Trophoblast cell (in vitro differentiated cells and primary cell): ENCODE results near the gene MAD2L1BP.

Source experiments
- DNase-seq, 2 donors: peaks; one replicate each; pipeline ENCODE4 v3.0.0-alpha.2; 2016
- H2AFZ ChIP-seq: 2 replicates; pipeline ENCODE4 v1.6.1; 2013; ENCODE audit warnings: low read length, moderate library complexity, mild to moderate bottlenecking; ENCODE audit not compliant: insufficient read depth, poor library complexity
- H2AK5ac ChIP-seq: 2 replicates; pipeline ENCODE4 v1.6.1; 2013; ENCODE audit warnings: mild to moderate bottlenecking, low read length
- H2BK120ac ChIP-seq: 2 replicates; pipeline ENCODE4 v1.6.1; 2013; ENCODE audit warnings: low read length, mild to moderate bottlenecking, moderate library complexity; ENCODE audit not compliant: insufficient read depth, poor library complexity
- H2BK12ac ChIP-seq: 2 replicates; pipeline ENCODE4 v1.6.1; 2013; ENCODE audit warnings: mild to moderate bottlenecking, low read length, moderate library complexity
- H2BK5ac ChIP-seq: 2 replicates; pipeline ENCODE4 v1.6.1; 2013; ENCODE audit warnings: low read length, low read depth, moderate library complexity, mild to moderate bottlenecking; ENCODE audit not compliant: poor library complexity
- H3K14ac ChIP-seq: 2 replicates; pipeline ENCODE4 v1.6.1; 2013; ENCODE audit warnings: mild to moderate bottlenecking, low read length
- H3K18ac ChIP-seq: 2 replicates; pipeline ENCODE4 v1.6.1; 2013; ENCODE audit warnings: mild to moderate bottlenecking, low read length
- H3K23ac ChIP-seq: 2 replicates; pipeline ENCODE4 v1.6.1; 2013; ENCODE audit warnings: low read length
- H3K27ac ChIP-seq: 2 replicates; pipeline ENCODE4 v1.5.1; 2013; ENCODE audit warnings: low read depth, mild to moderate bottlenecking, inconsistent platforms, low read length, moderate library complexity
- H3K27me3 ChIP-seq: 2 replicates; pipeline ENCODE4 v1.6.1; 2013; ENCODE audit warnings: inconsistent platforms, mild to moderate bottlenecking, low read length, moderate library complexity; ENCODE audit not compliant: insufficient read depth
- H3K36me3 ChIP-seq, 2 experiments: 1 replicate in 1 of 2; 2 replicates in 1 of 2; pipeline ENCODE4 v1.6.1; 2013; ENCODE audit warnings: low read length in 2 of 2, mild to moderate bottlenecking in 2 of 2, moderate library complexity in 1 of 2; ENCODE audit not compliant: insufficient read depth in 2 of 2, control insufficient read depth in 1 of 2
- H3K4ac ChIP-seq: 2 replicates; pipeline ENCODE4 v1.6.1; 2013; ENCODE audit warnings: low read depth, mild to moderate bottlenecking, low read length, moderate library complexity
- H3K4me1 ChIP-seq, 2 experiments: 1 replicate in 1 of 2; 2 replicates in 1 of 2; pipeline ENCODE4 v1.6.1; 2013; ENCODE audit warnings: low read length in 2 of 2, mild to moderate bottlenecking in 2 of 2, moderate library complexity in 1 of 2; ENCODE audit not compliant: insufficient read depth in 2 of 2, control insufficient read depth in 1 of 2
- H3K4me2 ChIP-seq: 2 replicates; pipeline ENCODE4 v1.6.1; 2013; ENCODE audit warnings: inconsistent platforms, mild to moderate bottlenecking, low read length, moderate library complexity
- H3K4me3 ChIP-seq: 2 replicates; pipeline ENCODE4 v1.5.1; 2013; ENCODE audit warnings: mild to moderate bottlenecking, low read depth, low read length, inconsistent platforms
- H3K79me1 ChIP-seq: one replicate; pipeline ENCODE4 v1.6.1; 2013; ENCODE audit warnings: low read length
- H3K79me2 ChIP-seq: 2 replicates; pipeline ENCODE4 v1.6.1; 2013; ENCODE audit warnings: low read length, mild to moderate bottlenecking; ENCODE audit not compliant: control insufficient read depth, insufficient read depth, poor library complexity
- H3K9ac ChIP-seq: 2 replicates; pipeline ENCODE4 v1.6.1; 2013; ENCODE audit warnings: mild to moderate bottlenecking, low read length
- H3K9me3 ChIP-seq: 2 replicates; pipeline ENCODE4 v1.6.1; 2013; ENCODE audit warnings: low read depth, mild to moderate bottlenecking, control low read depth, inconsistent platforms, low read length; ENCODE audit not compliant: insufficient read depth
- H4K12ac ChIP-seq: 2 replicates; pipeline ENCODE4 v1.6.1; 2013; ENCODE audit warnings: low read depth, mild to moderate bottlenecking, low read length, moderate library complexity
- H4K8ac ChIP-seq: 2 replicates; pipeline ENCODE4 v1.6.1; 2013; ENCODE audit warnings: low read depth, mild to moderate bottlenecking, low read length, moderate library complexity
- H4K91ac ChIP-seq: one replicate; pipeline ENCODE4 v1.6.1; 2013; ENCODE audit warnings: low read depth, mild to moderate bottlenecking, low read length, moderate library complexity
- WGBS: extraction: QIAGEN DNeasy Blood & Tissue Kit; methylation state at CpG from one replicate; pipeline ENCODE4 v1.1.7; 2013; ENCODE audit warnings: missing lambda C conversion rate; ENCODE audit not compliant: insufficient read length, insufficient coverage; ENCODE audit errors: extremely low coverage; 5-methylcytosine and 5-hydroxymethylcytosine counted together

The MAD2L1BP gene

GRCh38 chr6:43639984-43640800 lies 4.6 kb downstream of the MAD2L1BP start:
- Histone ChIP-seq H3K27me3 (no peaks in the 10 kb centered on the region), H2AK5ac (no peak overlapping the region), H3K27ac (no peak overlapping the region), H3K18ac (no peak overlapping the region), H4K91ac (no peak overlapping the region), H3K4ac (no peak overlapping the region), H3K4me3 (no peak overlapping the region), H3K23ac (no peak overlapping the region), H4K8ac (no peak overlapping the region), H3K36me3 (peaks cover 21 to 24% of the 10 kb centered on the region in 2 experiments), H4K12ac (no peak overlapping the region), H2BK120ac (no peak overlapping the region), H3K79me1 (peaks cover 7% of the 10 kb centered on the region), H3K4me1 (peaks cover 9 to 10% of the 10 kb centered on the region in 2 experiments), H3K4me2 (no peak overlapping the region), H3K9me3 (no peaks in the 10 kb centered on the region), H2BK5ac (no peak overlapping the region), H2AFZ (no peak overlapping the region), H3K14ac (no peak overlapping the region), H3K79me2 (peaks cover 4% of the 10 kb centered on the region), H2BK12ac (no peak overlapping the region), H3K9ac (no peak overlapping the region)
- WGBS = no CpG with 5 or more reads among the region's 21 CpGs
- no peak for DNase-seq

DNA sequence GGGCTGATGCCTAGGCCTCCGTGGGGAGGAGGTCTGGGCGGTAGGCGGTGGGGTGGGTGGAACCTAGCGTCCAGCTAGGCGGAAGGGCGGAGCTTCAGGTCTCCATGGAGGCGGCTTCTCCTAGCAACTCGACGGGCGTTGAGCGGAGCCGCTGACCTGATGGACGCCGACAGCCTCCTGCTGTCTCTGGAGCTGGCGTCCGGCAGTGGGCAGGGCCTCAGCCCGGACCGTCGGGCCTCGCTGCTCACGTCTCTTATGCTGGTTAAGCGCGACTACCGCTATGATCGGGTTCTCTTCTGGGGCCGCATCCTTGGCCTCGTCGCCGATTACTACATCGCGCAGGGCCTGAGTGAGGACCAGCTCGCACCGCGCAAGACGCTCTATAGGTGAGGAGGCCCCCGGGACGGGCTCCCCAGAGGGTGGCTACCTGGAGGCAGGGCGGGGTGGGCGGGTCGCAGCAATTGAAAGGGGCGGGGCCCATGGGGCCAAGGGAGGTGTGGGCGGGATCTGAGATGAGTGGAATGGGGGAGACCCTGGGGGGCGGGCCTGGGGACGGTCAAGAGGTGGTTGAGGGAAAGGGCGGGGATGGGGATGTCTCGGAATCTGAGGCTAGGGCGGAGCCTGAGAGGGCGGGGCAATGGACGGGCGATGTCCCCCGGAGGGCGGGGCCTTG lies 9.4 kb downstream of the MAD2L1BP start, which contains the start of gene RSPH9:
Gene RSPH9 (plus strand): TSS at position 97 of the 673 bp plus-strand sequence. CDS start 63 bp downstream, at position 160.
- H2BK12ac ChIP-seq = no peak within 1 kb of the TSS
- H2AK5ac ChIP-seq = no peak within 1 kb of the TSS
- H3K4me2 ChIP-seq = peak within 1 kb of the TSS; percentile 70
- no peak within 1 kb of the TSS for H3K14ac ChIP-seq
- H4K8ac ChIP-seq = no peak within 1 kb of the TSS
- H3K23ac ChIP-seq = no peak within 1 kb of the TSS
- no CpG with 5 or more reads among the region's 52 CpGs for WGBS
- H3K9ac ChIP-seq = no peak within 1 kb of the TSS
- H3K4me1 ChIP-seq = peaks cover 4 to 5% of the 10 kb centered on the region in 2 experiments
- H3K27me3 ChIP-seq = no peaks in the 10 kb centered on the region
- no peak within 1 kb of the TSS for H4K12ac ChIP-seq
- H3K18ac ChIP-seq = no peak within 1 kb of the TSS
- H3K4ac ChIP-seq = no peak within 1 kb of the TSS
- DNase-seq = peak; percentile 59 to 69
- H2BK120ac ChIP-seq = no peak within 1 kb of the TSS
- H4K91ac ChIP-seq = no peak within 1 kb of the TSS
- no peaks in the 10 kb centered on the region for H3K79me2 ChIP-seq
- H3K4me3 ChIP-seq = peak within 1 kb of the TSS; percentile 65
- H2BK5ac ChIP-seq = no peak within 1 kb of the TSS
- H3K79me1 ChIP-seq = no peaks in the 10 kb centered on the region
- H2AFZ ChIP-seq = peak within 1 kb of the TSS; percentile 62
- peaks cover 9 to 14% of the 10 kb centered on the region in 2 experiments for H3K36me3 ChIP-seq
- H3K9me3 ChIP-seq = no peaks in the 10 kb centered on the region
- no peak within 1 kb of the TSS for H3K27ac ChIP-seq

GRCh38 chr6:43645613-43645964 lies 9.9 kb downstream of the MAD2L1BP start:
- H3K27ac ChIP-seq = no peak overlapping the region
- H3K36me3 ChIP-seq = peaks cover 6 to 8% of the 10 kb centered on the region in 2 experiments
- H3K27me3 ChIP-seq = no peaks in the 10 kb centered on the region
- no peaks in the 10 kb centered on the region for H3K79me1 ChIP-seq
- H3K4ac ChIP-seq = no peak overlapping the region
- no peak overlapping the region for H2AK5ac ChIP-seq
- H2BK5ac ChIP-seq = no peak overlapping the region
- H3K23ac ChIP-seq = no peak overlapping the region
- H2BK12ac ChIP-seq = no peak overlapping the region
- H2BK120ac ChIP-seq = no peak overlapping the region
- H3K79me2 ChIP-seq = no peaks in the 10 kb centered on the region
- no peak overlapping the region for H2AFZ ChIP-seq
- no peak overlapping the region for H4K8ac ChIP-seq
- no peak overlapping the region for H3K9ac ChIP-seq
- no CpG with 5 or more reads among the region's 9 CpGs for WGBS
- H3K9me3 ChIP-seq = no peaks in the 10 kb centered on the region
- H4K91ac ChIP-seq = no peak overlapping the region
- no peak overlapping the region for H3K18ac ChIP-seq
- H3K4me1 ChIP-seq = peaks cover 4 to 5% of the 10 kb centered on the region in 2 experiments
- H3K4me2 ChIP-seq = peak overlapping the region; percentile 70
- peak overlapping the region; percentile 65 for H3K4me3 ChIP-seq
- no peak overlapping the region for H3K14ac ChIP-seq
- peak in 1 of 2 donors; percentile 14 for DNase-seq
- H4K12ac ChIP-seq = no peak overlapping the region

GRCh38 chr6:43647613-43648012 lies 12.0 kb downstream of the MAD2L1BP start:
- H3K27ac ChIP-seq = no peak overlapping the region

More at GRCh38 chr6:43647613-43648012, 12.0 kb downstream of the MAD2L1BP start:
- no peaks in the 10 kb centered on the region for H3K27me3 ChIP-seq
- H2BK5ac ChIP-seq = no peak overlapping the region
- no peak overlapping the region for H2AK5ac ChIP-seq
- no peak overlapping the region for H3K9ac ChIP-seq
- no CpG with 5 or more reads among the region's 3 CpGs for WGBS
- no peaks in the 10 kb centered on the region for H3K36me3 ChIP-seq
- no peak overlapping the region for H2BK120ac ChIP-seq
- no peak overlapping the region for H4K8ac ChIP-seq
- no peak overlapping the region for H3K4ac ChIP-seq
- H3K4me2 ChIP-seq = no peak overlapping the region
- peaks cover 4 to 5% of the 10 kb centered on the region in 2 experiments for H3K4me1 ChIP-seq
- DNase-seq = no peak
- H4K12ac ChIP-seq = no peak overlapping the region
- no peak overlapping the region for H3K18ac ChIP-seq
- H3K4me3 ChIP-seq = no peak overlapping the region
- no peak overlapping the region for H2AFZ ChIP-seq
- no peaks in the 10 kb centered on the region for H3K9me3 ChIP-seq
- no peak overlapping the region for H3K14ac ChIP-seq
- no peak overlapping the region for H2BK12ac ChIP-seq
- no peaks in the 10 kb centered on the region for H3K79me2 ChIP-seq
- H3K79me1 ChIP-seq = no peaks in the 10 kb centered on the region
- no peak overlapping the region for H4K91ac ChIP-seq
- no peak overlapping the region for H3K23ac ChIP-seq
